CD4-positive, alpha-beta T cell treated with Interleukin-4 for 1 hour (primary cell): ENCODE data around the gene ZFYVE21.
"Not testable (repeated sequence)": the region's sequence is repeated elsewhere in the genome, so short reads cannot be mapped to it uniquely, and the experiment has no call there.

Experiments
- DNase-seq, 2 donors: peaks; one replicate each; pipeline ENCODE4 v3.0.0-alpha.2; 2020 to 2022

ZFYVE21 gene

DNA sequence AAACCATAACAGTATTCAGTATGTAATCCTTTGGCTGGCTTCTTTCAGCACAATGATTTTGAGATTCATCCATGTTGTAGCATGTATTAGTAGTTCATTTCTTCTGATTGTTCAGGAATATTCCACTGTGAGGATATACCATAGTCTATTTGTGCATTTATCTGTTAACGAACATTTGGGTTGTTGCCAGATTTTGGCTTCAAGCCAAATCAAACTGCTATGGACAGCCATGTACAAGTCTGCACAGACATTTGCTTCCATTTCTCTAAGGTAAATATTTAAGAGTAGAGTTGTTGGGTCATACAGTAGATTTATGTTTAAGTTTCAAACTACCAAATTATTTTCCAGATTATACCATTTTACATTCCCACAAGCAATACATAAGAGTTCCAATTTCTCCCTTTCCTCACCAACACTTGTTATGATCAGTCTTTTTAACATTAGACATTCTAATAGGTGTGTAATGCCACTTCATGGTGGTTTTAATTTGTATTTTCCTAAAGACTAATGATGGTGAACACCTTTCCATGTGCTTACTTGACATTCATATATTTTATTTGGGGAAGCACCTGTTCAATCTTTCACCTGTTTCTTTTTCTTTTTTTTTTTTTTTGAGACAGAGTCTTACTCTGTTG, 56.6 kb downstream of the ZFYVE21 start:
- no peak for DNase-seq

DNA sequence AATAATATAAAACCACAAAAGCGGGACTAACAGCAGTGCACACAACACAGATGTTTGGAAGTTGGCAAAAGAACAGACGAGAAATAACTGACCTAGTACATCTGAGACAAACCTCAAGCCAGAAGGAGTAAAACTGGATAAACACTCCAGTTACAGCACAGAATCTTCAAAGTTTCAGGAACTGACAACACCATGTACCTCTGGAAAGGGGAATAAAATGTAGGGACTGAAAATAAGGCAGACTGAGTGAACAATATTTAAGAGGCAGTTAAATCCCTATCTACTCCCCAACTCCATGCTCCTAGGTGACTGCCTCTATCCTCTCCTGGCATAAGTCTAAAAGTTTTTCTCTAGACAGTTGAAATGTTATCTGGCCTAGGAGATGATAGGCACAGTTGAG, 57.9 kb downstream of the ZFYVE21 start:
- no peak for DNase-seq

DNA sequence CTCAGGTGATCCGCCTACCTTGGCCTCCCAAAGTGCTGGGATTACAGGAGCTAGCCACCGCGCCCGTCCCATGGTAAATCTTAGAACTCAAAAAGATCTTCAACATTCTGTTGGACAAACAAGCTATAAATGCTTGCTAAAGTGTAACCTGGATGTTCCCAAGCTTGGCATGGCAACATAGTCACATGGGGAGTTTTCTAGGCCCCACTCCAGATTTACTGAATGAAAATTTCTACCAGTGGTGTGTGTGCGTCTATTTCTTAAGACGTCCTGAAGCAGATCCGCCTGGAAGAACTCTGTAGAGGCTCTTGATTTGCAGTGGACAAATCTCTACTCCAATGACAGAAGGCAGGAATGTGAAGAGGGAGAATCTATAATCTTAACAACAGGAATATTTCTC, 59.9 kb downstream of the ZFYVE21 start:
- DNase-seq: no peak

GRCh38 chr14:103776319-103776718, 60.7 kb downstream of the ZFYVE21 start:
- not testable (repeated sequence) for DNase-seq

DNA sequence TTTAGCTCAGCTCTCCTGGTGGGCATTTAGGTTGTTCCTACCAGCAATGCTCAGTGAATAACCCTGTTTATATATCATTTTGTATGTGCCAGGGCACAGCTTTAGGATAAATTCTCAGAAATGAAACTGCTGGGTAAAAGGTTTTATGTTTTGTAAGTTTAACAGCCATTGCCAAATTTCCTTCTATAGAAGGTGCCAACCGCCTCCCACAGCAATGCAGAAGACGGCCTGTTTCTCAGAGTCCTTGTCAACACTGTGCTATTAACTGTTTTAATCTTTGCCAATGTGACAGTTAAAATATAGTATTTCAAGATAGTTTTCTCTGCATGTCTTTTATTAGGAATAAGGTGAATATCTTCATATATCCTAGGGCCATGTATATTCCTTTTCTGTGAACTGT, 66.8 kb downstream of the ZFYVE21 start:
- DNase-seq: no peak
